H9 (cell line): ENCODE data around the gene GET3. TPM values are rescaled to one million over a fixed set of nuclear protein-coding genes. Genes with fewer than 3 reads are reported as not detected.

Experiments used
- DNase-seq: peaks from one replicate; pipeline ENCODE4 v3.0.0-alpha.2; 2017
- H2AFZ ChIP-seq: one replicate; pipeline ENCODE4 v1.6.1; 2013; ENCODE audit warnings: mild to moderate bottlenecking, low read length, control low read depth, moderate library complexity
- H2AK5ac ChIP-seq: 2 replicates; pipeline ENCODE4 v1.6.1; 2013; ENCODE audit warnings: low read length, control low read depth, mixed read lengths; ENCODE audit not compliant: insufficient read length
- H2BK120ac ChIP-seq: one replicate; pipeline ENCODE4 v1.6.1; 2013; ENCODE audit warnings: low read depth, mild to moderate bottlenecking, low read length, control low read depth, inconsistent platforms; ENCODE audit not compliant: poor library complexity, severe bottlenecking
- H2BK12ac ChIP-seq: 2 replicates; pipeline ENCODE4 v1.6.1; 2013; ENCODE audit warnings: low read length, control low read depth, mixed read lengths, low read depth; ENCODE audit not compliant: insufficient read length
- H2BK15ac ChIP-seq: 2 replicates; pipeline ENCODE4 v1.6.1; 2013; ENCODE audit warnings: low read depth, low read length, control low read depth
- H2BK20ac ChIP-seq: one replicate; pipeline ENCODE4 v1.6.1; 2013; ENCODE audit warnings: low read depth, mild to moderate bottlenecking, low read length, control low read depth, inconsistent platforms; ENCODE audit not compliant: poor library complexity, severe bottlenecking
- H2BK5ac ChIP-seq: 2 replicates; pipeline ENCODE4 v1.6.1; 2013; ENCODE audit warnings: low read length, control low read depth, mixed read lengths; ENCODE audit not compliant: insufficient read length
- H3K14ac ChIP-seq: 2 replicates; pipeline ENCODE4 v1.6.1; 2013; ENCODE audit warnings: low read length, control low read depth; ENCODE audit not compliant: insufficient read depth
- H3K18ac ChIP-seq: 2 replicates; pipeline ENCODE4 v1.6.1; 2013; ENCODE audit warnings: low read depth, mild to moderate bottlenecking, mixed read lengths, low read length, control low read depth; ENCODE audit not compliant: insufficient read length
- H3K23ac ChIP-seq: 2 replicates; pipeline ENCODE4 v1.6.1; 2013; ENCODE audit warnings: low read length, control low read depth, mixed read lengths, low read depth; ENCODE audit not compliant: insufficient read length
- H3K23me2 ChIP-seq: 2 replicates; pipeline ENCODE4 v1.6.1; 2013; ENCODE audit warnings: low read depth, mild to moderate bottlenecking, mixed read lengths, low read length, control low read depth; ENCODE audit not compliant: insufficient read length, poor library complexity, severe bottlenecking
- H3K27ac ChIP-seq: 2 replicates; pipeline ENCODE4 v1.5.1; 2013; ENCODE audit warnings: low read length, control low read depth, mixed read lengths, low read depth; ENCODE audit not compliant: insufficient read length
- H3K27me3 ChIP-seq: 2 replicates; pipeline ENCODE4 v1.6.1; 2013; ENCODE audit warnings: low read length, control low read depth, inconsistent platforms; ENCODE audit not compliant: insufficient read depth
- H3K4ac ChIP-seq: 2 replicates; pipeline ENCODE4 v1.6.1; 2013; ENCODE audit warnings: low read depth, mild to moderate bottlenecking, control low read depth, inconsistent platforms, low read length, moderate library complexity
- H3K4me1 ChIP-seq: 2 replicates; pipeline ENCODE4 v1.6.1; 2013; ENCODE audit warnings: low read length, control low read depth, inconsistent platforms; ENCODE audit not compliant: insufficient read depth
- H3K4me2 ChIP-seq: 2 replicates; pipeline ENCODE4 v1.6.1; 2013; ENCODE audit warnings: low read length, control low read depth, mixed read lengths; ENCODE audit not compliant: insufficient read length, insufficient read depth
- H3K56ac ChIP-seq: 2 replicates; pipeline ENCODE4 v1.6.1; 2013; ENCODE audit warnings: low read depth, mild to moderate bottlenecking, mixed read lengths, low read length, control low read depth; ENCODE audit not compliant: insufficient read length
- H3K79me1 ChIP-seq: 2 replicates; pipeline ENCODE4 v1.6.1; 2013; ENCODE audit warnings: low read depth, mild to moderate bottlenecking, moderate library complexity, low read length, control low read depth, inconsistent platforms; ENCODE audit not compliant: insufficient read depth, poor library complexity, severe bottlenecking
- H3K79me2 ChIP-seq: 2 replicates; pipeline ENCODE4 v1.6.1; 2013; ENCODE audit warnings: low read length, control low read depth, inconsistent platforms; ENCODE audit not compliant: insufficient read depth
- H3K9ac ChIP-seq: 2 replicates; pipeline ENCODE4 v1.6.1; 2013; ENCODE audit warnings: low read length, control low read depth, mixed read lengths; ENCODE audit not compliant: insufficient read length; ENCODE audit errors: extremely low read depth
- H3K9me3 ChIP-seq: one replicate; pipeline ENCODE4 v1.6.1; 2013; ENCODE audit warnings: low read depth, low read length, inconsistent platforms; ENCODE audit not compliant: control insufficient read depth
- H3T11ph ChIP-seq: one replicate; pipeline ENCODE4 v1.6.1; 2013; ENCODE audit warnings: mild to moderate bottlenecking, low read length, control low read depth, inconsistent platforms
- H4K20me1 ChIP-seq: one replicate; pipeline ENCODE4 v1.6.1; 2013; ENCODE audit not compliant: control insufficient read depth, insufficient read length, insufficient read depth
- H4K5ac ChIP-seq: 2 replicates; pipeline ENCODE4 v1.6.1; 2013; ENCODE audit warnings: low read depth, mild to moderate bottlenecking, mixed read lengths, low read length, control low read depth; ENCODE audit not compliant: insufficient read length
- H4K8ac ChIP-seq: replicated peaks from 2 replicates; pipeline ENCODE4 v1.6.1; 2013; ENCODE audit warnings: low read length, control low read depth, mixed read lengths, low read depth; ENCODE audit not compliant: insufficient read length
- H4K91ac ChIP-seq: 2 replicates; pipeline ENCODE4 v1.6.1; 2013; ENCODE audit warnings: low read depth, mild to moderate bottlenecking, moderate library complexity, mixed read lengths, low read length, control low read depth; ENCODE audit not compliant: insufficient read length
- H3K27ac Mint-ChIP-seq, 3 experiments: 2 replicates in 2 of 3; 3 replicates in 1 of 3; pipeline ENCODE4 v1.8.0; 2020 to 2021; ENCODE audit warnings: mixed read lengths in 3 of 3, mild to moderate bottlenecking in 1 of 3, moderate library complexity in 1 of 3
- H3K27me3 Mint-ChIP-seq: 2 replicates; pipeline ENCODE4 v1.8.0; 2021; ENCODE audit warnings: low read depth, mild to moderate bottlenecking, moderate library complexity, mixed read lengths
- H3K36me3 Mint-ChIP-seq, 3 experiments: 2 replicates in 2 of 3; 3 replicates in 1 of 3; pipeline ENCODE4 v1.8.0; 2020 to 2021; ENCODE audit warnings: low read depth in 3 of 3, mixed read lengths in 3 of 3; ENCODE audit not compliant: insufficient read depth in 1 of 3
- H3K4me1 Mint-ChIP-seq, 2 experiments: 2 replicates each; pipeline ENCODE4 v1.8.0; 2020; ENCODE audit warnings: mixed read lengths in 2 of 2
- H3K4me3 Mint-ChIP-seq, 2 experiments: 2 replicates in 1 of 2; 3 replicates in 1 of 2; pipeline ENCODE4 v1.8.0; 2020 to 2021; ENCODE audit warnings: mild to moderate bottlenecking in 2 of 2, mixed read lengths in 2 of 2, moderate library complexity in 1 of 2
- H3K9me3 Mint-ChIP-seq, 2 experiments: 2 replicates in 1 of 2; 3 replicates in 1 of 2; pipeline ENCODE4 v1.8.0; 2020; ENCODE audit warnings: mild to moderate bottlenecking in 2 of 2, mixed read lengths in 2 of 2, moderate library complexity in 1 of 2
- CTCF ChIP-seq: fragments of 200-600 bp; sonication (generic); conservative IDR thresholded peaks from 3 replicates; pipeline ENCODE4 v1.8.0; 2021; ENCODE audit warnings: antibody characterized with exemption, mild to moderate bottlenecking
- WGBS: extraction: QIAGEN DNeasy Blood & Tissue Kit; methylation state at CpG from one replicate; pipeline ENCODE4 v1.1.7; 2013; ENCODE audit warnings: missing lambda C conversion rate, low lambda C conversion rate, mixed read lengths; ENCODE audit not compliant: insufficient read length; ENCODE audit errors: extremely low coverage; 5-methylcytosine and 5-hydroxymethylcytosine counted together
- total RNA-seq: library from RNA; stranded (reverse); gene quantifications from 2 replicates; pipeline ENCODE4 v1.2.1, GENCODE V29; 2021

The GET3 gene
- total RNA-seq, 1 experiment from 2014 or later = 81.6 TPM

GRCh38 chr19:12692960-12693359, 44.3 kb upstream of the GET3 start:
- no peak overlapping the region for H4K5ac ChIP-seq
- no peak overlapping the region for H4K8ac ChIP-seq
- H3K14ac ChIP-seq = no peak overlapping the region
- no peak overlapping the region for H3K27ac ChIP-seq
- H3K79me1 ChIP-seq = no peaks in the 10 kb centered on the region
- Mint-ChIP-seq H3K27me3 (no peaks in the 10 kb centered on the region; the same call in 1 of the 2 replicates), H3K4me3 (no peak overlapping the region), H3K9me3 (no peaks in the 10 kb centered on the region), H3K27ac (peak overlapping the region in 1 of 3 experiments; percentile 18; a peak in 1 of 7 replicates), H3K4me1 (0 out of 4 replicates have a peak, but pooled peaks cover 0 to 2% of the 10 kb centered on the region in 2 experiments), H3K36me3 (peaks cover 0 to 3% (median 0%) of the 10 kb centered on the region in 3 experiments; a peak in 3 of 7 replicates)
- no peak overlapping the region for H3T11ph ChIP-seq
- no peak overlapping the region for H2BK15ac ChIP-seq
- no peaks in the 10 kb centered on the region for H3K9me3 ChIP-seq
- no peak overlapping the region for H3K4ac ChIP-seq
- no peak overlapping the region for H3K9ac ChIP-seq
- H3K4me2 ChIP-seq = no peak overlapping the region
- no peaks in the 10 kb centered on the region for H3K27me3 ChIP-seq
- no peak overlapping the region for H2BK20ac ChIP-seq
- no peak overlapping the region for H2AFZ ChIP-seq
- TF ChIP-seq CTCF = no peak
- no peak for DNase-seq
- peaks cover 3% of the 10 kb centered on the region for H4K20me1 ChIP-seq
- no peak overlapping the region for H3K56ac ChIP-seq
- H3K79me2 ChIP-seq = no peaks in the 10 kb centered on the region
- H2BK120ac ChIP-seq = no peak overlapping the region
- H3K4me1 ChIP-seq = 0 out of 2 replicates have a peak, but pooled peaks cover 2% of the 10 kb centered on the region
- H3K18ac ChIP-seq = no peak overlapping the region
- no CpG with 5 or more reads among the region's 5 CpGs for WGBS
- H2BK5ac ChIP-seq = no peak overlapping the region
- H3K23ac ChIP-seq = no peak overlapping the region
- H2AK5ac ChIP-seq = no peak overlapping the region
- peaks cover 4% of the 10 kb centered on the region for H3K23me2 ChIP-seq
- no peak overlapping the region for H4K91ac ChIP-seq
- no peak overlapping the region for H2BK12ac ChIP-seq
